ENCODE data around the gene TMED4.

The TMED4 gene

DNA sequence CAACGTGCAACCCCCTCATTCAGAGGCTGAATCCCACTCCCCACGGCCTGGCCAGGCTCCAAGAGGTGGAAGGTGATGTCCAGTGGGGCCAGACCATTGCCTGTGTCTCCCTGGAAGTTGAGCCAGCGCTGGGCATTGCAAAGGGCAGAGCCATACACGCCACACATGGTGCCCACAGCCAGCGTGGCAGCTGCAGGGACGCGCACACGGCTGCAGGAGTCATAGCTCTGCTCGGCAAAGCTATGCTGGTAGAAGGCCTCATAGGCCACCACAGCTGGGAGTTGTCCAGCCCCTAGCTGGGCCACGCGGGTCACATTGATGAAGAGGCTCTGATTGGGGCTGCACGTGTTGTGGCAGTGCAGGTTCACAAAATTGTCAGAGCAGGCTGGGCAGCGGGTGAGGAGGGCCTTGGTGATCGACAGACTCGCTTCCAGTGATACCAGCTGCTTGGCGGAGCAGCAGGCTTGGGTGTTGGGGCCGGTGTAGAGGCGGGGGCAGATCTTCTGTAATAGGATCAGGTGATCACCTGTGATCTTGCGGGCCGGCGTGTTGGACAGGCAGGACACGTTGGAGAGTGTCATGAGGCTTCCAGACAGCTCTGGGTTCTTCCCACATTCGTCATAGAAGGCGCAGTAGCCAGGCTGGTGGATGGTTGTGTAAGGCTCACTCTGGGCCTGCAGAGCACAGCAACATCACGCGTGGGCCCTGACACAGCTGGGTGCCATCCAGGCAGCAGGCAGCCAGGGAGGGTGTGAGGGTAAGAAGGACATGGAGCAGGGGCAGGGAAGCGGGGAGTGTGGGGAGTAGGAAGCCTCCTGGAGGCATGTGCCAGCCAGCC, 42.1 kb downstream of the TMED4 start:
- DNase-seq, result no peak

DNA sequence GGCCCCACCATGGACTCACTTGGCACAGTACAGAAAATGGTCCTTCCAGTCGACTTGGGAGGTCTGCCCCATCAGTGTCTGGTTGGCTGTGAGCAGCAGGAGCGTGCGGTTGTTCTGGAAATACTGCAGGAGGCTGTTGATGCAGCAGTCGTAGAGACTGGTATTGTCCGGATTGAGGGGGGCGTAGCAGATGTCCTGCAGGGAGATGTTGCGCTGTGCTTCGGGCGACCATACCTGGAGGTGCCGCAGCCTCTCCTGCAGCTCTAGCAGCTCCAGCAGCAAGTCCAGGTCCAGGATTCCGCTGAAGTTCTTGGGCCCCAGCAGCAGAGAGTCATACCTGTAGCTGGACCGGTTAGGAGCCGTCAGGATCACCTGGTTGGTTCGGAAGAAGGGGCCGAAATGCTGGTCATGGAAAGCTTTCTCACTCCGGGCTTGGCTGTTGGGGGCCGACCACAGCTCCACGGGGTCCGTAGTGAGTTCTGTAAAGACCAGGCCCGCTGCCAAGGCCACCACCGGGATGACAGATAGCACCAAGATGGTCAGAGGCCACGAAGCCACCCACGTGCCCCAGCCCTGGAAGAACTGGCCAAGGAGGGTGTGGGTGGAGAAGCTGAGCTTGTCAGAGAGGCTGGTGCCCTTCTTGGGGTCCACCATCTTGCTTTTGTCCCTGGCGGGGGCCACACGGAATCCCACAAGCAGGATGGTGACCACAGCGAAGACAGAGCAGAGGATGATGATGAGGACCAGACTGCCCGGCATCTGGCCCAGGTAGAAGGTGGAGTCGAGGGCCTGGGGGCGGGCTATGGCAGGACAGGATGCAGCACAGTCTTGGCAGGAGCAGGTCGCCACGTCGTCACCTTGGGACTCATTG, 43.0 kb downstream of the TMED4 start:
- no peak for DNase-seq

- DNase-seq, result no peak
Observed at GRCh38 chr7:44538093-44538797, 43.8 kb downstream of the TMED4 start.

DNA sequence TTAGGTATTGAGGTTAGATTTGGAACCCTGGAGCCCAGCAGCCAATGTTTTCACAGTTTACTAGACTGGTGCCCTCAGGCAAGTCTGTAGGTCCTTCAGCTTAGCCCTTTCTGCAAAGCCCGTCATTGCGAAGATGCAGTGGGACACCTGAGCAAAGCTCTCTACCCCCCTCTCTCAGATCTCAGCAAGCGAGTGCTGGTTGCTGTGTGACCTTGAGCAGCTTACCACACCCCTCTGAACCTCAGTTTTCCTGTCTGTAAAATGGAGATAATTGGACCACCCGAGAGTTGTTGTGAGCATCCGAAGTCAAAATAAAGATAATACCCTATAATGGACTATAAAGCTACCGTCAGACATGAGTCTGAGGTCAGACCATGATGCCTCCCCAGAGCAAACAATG, 44.6 kb downstream of the TMED4 start:
- no peak for DNase-seq

DNA sequence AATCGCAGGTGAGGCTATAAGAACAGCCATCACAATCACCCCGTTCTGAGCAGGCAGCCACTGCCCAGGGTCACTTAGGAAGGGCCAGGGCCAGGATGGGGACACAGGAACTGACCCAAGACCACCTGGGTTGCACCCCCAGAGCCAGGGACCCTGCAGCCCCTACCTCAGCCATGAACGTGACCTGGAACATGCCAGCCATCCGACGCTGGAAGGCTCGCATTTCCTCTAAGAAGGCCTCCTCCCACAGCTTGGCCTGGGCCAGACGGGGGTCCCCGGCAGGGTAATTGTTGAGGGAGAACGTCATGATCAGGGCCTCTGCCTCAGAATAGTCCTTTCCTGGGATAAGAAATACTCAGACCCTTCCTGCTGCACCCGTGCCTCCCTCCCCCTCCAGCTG, 45.9 kb downstream of the TMED4 start:
- DNase-seq, result no peak

DNA sequence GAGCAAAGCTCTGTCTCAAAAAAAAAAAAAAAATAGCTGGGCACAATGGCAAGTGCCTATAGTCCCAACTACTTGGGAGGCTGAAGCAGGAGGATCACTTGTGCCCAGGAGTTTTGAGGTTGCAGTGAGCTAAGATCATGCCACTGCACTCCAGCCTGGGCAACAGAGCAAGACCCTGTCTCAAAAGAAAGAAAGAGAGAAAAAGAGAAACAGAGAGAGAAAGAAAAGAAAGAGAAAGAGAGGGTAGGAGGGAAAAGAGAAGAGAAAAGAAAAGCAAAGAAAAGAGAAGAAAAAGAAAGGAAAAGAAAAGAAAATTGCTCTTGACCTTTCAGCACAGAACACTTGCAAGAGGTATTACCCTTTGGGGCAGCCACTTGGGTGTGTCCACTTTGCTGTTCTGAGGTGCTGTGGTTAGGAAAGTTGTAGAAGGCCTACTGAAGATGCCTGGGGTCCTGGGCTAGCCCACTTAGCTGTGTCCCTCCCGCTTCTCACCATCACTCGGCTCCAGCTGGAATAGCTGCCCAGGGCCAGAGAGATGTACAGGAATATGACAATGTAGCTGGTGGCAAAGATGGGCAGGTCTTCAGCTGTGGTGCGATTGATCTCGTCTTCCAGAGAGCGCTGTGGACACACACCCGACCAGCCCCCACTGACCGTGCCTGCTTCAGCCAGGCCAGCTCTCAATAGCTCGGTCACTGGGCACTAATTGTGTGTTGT, 46.5 kb downstream of the TMED4 start:
- DNase-seq, result no peak

GRCh38 chr7:44534501-44534900, 47.5 kb downstream of the TMED4 start:
- DNase-seq, result no peak

GRCh38 chr7:44534087-44534486, 47.9 kb downstream of the TMED4 start:
- DNase-seq, result no peak

- no peak for DNase-seq
Observed at GRCh38 chr7:44533301-44534055, 48.6 kb downstream of the TMED4 start.

GRCh38 chr7:44531421-44532380, 50.3 kb downstream of the TMED4 start:
- no peak for DNase-seq

GRCh38 chr7:44530990-44531389, 51.0 kb downstream of the TMED4 start:
- no peak for DNase-seq

All from cortex of kidney (tissue), 1 donor.